ENCODE results near the gene RGMB.

DNA sequence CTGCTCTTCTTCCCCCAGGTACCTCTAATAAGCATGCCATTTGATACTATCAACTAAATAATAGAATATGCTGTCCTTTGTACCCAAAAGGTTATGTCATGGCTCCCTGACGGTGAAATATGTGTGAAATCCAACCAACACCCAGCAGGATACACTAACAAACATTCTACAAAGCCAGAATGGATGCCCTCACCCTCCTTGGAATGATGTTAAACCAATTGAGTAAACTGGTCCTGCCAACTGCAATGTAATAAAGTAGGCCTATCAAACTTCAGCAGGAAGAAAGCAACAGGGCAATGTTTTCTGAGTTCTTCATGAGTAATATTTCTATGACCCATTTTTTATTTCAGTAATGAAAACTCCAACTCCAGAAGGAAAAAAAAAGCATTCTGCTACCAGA, 24.9 kb downstream of the RGMB start:
- no peak for TF ChIP-seq EZH2 (IDR thresholded peaks at IDR 0.05)
- TF ChIP-seq POLR2AphosphoS5 (IDR thresholded peaks at IDR 0.05; ENCODE audit: borderline replicate concordance, low read depth, low read length) = no peak
- TF ChIP-seq FOXP2 (optimal IDR thresholded peaks at IDR 0.05; ENCODE audit: control extremely low read depth, extremely low read length, insufficient read depth) = no peak
